NCI-H774 (cell line): ENCODE measurements around the gene HCST.
"Not testable (repeated sequence)": the region's sequence is repeated elsewhere in the genome, so short reads cannot be mapped to it uniquely, and the experiment has no call there.

Experiments used
- DNase-seq: peaks from one replicate; lab custom pipeline; 2025; lab: John Stamatoyannopoulos, UW

HCST gene

GRCh38 chr19:35879770-35880317 is 22.5 kb upstream of the HCST start:
- peak; percentile 48 for DNase-seq

- peak; percentile 54 for DNase-seq
These were observed 20.1 kb upstream of the HCST start for GRCh38 chr19:35882114-35882832.

- no peak for DNase-seq
These were observed 18.4 kb upstream of the HCST start for GRCh38 chr19:35883882-35884281.

GRCh38 chr19:35885225-35885738 is 17.0 kb upstream of the HCST start:
- DNase-seq: no peak

- DNase-seq: no peak
These were observed 16.4 kb upstream of the HCST start for GRCh38 chr19:35885904-35886303.

- no peak for DNase-seq
These were observed 15.1 kb upstream of the HCST start for GRCh38 chr19:35887197-35887596.

GRCh38 chr19:35888398-35888797 is 13.9 kb upstream of the HCST start:
- DNase-seq: no peak

GRCh38 chr19:35889370-35890112 is 12.8 kb upstream of the HCST start:
- DNase-seq: no peak

GRCh38 chr19:35890113-35890650 is 12.1 kb upstream of the HCST start:
- no peak for DNase-seq

- DNase-seq: not testable (repeated sequence)
These were observed 10.5 kb upstream of the HCST start for GRCh38 chr19:35891819-35892218.

GRCh38 chr19:35894342-35894741 is 8.0 kb upstream of the HCST start:
- DNase-seq: no peak

- DNase-seq: no peak
These were observed 6.3 kb upstream of the HCST start for GRCh38 chr19:35895911-35896642.

- no peak for DNase-seq
These were observed 5.7 kb upstream of the HCST start for GRCh38 chr19:35896643-35897040.

GRCh38 chr19:35897706-35898451 is 4.5 kb upstream of the HCST start:
- DNase-seq: no peak

- no peak for DNase-seq
These were observed 3.9 kb upstream of the HCST start for GRCh38 chr19:35898499-35898809.

GRCh38 chr19:35899547-35900214 is 2.6 kb upstream of the HCST start:
- DNase-seq: peak; percentile 62

GRCh38 chr19:35901055-35901644 is 1.2 kb upstream of the HCST start:
- DNase-seq: no peak

- DNase-seq: no peak
These were observed 644 bp downstream of the HCST start for GRCh38 chr19:35902870-35903475.

GRCh38 chr19:35903550-35904179 is 1.3 kb downstream of the HCST start:
- DNase-seq: peak; percentile 54
